DOHH2 (cell line): ENCODE data around the gene SRGAP1.

ENCODE experiments used
- H3F3A ChIP-seq: fragments of 200-600 bp; sonication (generic), shearing (Covaris generic); 2 replicates; pipeline ENCODE4 v1.6.0; 2016; ENCODE audit warnings: antibody characterized with exemption, mild to moderate bottlenecking; ENCODE audit not compliant: control insufficient read depth, insufficient read depth
- H3K27ac ChIP-seq: fragments of 200-600 bp; sonication (generic); 2 replicates; pipeline ENCODE4 v1.5.1; 2014; ENCODE audit warnings: low read depth, mild to moderate bottlenecking, low read length, moderate library complexity
- H3K27me3 ChIP-seq: fragments of 200-600 bp; sonication (generic); 2 replicates; pipeline ENCODE4 v1.6.1; 2014; ENCODE audit warnings: mild to moderate bottlenecking, low read length, mixed read lengths; ENCODE audit not compliant: control insufficient read depth
- H3K36me3 ChIP-seq: fragments of 200-600 bp; sonication (generic); 2 replicates; pipeline ENCODE4 v1.6.1; 2014; ENCODE audit warnings: mild to moderate bottlenecking, low read length, moderate library complexity, mixed read lengths; ENCODE audit not compliant: control insufficient read depth
- H3K4me1 ChIP-seq: fragments of 200-600 bp; sonication (generic); 2 replicates; pipeline ENCODE4 v1.6.1; 2014; ENCODE audit warnings: mild to moderate bottlenecking, low read length, mixed read lengths; ENCODE audit not compliant: control insufficient read depth
- H3K4me2 ChIP-seq: fragments of 200-600 bp; sonication (generic); 2 replicates; pipeline ENCODE4 v1.6.0; 2014; ENCODE audit warnings: mild to moderate bottlenecking, low read length, moderate library complexity
- H3K4me3 ChIP-seq: fragments of 200-600 bp; sonication (generic); 2 replicates; pipeline ENCODE4 v1.5.1; 2014; ENCODE audit warnings: mild to moderate bottlenecking, low read length, mixed read lengths
- H3K79me2 ChIP-seq: fragments of 200-600 bp; sonication (generic); 2 replicates; pipeline ENCODE4 v1.6.1; 2014; ENCODE audit warnings: mild to moderate bottlenecking, low read length, mixed read lengths; ENCODE audit not compliant: control insufficient read depth
- H3K9me2 ChIP-seq: fragments of 200-600 bp; sonication (generic); replicated peaks from 2 replicates; pipeline ENCODE4 v1.6.1; 2014; ENCODE audit warnings: mild to moderate bottlenecking, low read length, mixed read lengths; ENCODE audit not compliant: control insufficient read depth
- H3K9me3 ChIP-seq: fragments of 200-600 bp; sonication (generic); 2 replicates; pipeline ENCODE4 v1.6.1; 2014; ENCODE audit warnings: antibody characterized with exemption, low read length, mixed read lengths; ENCODE audit not compliant: control insufficient read depth, insufficient read depth
- H4K20me1 ChIP-seq: fragments of 200-600 bp; sonication (generic); 2 replicates; pipeline ENCODE4 v1.6.0; 2014; ENCODE audit warnings: low read depth, mild to moderate bottlenecking, antibody characterized with exemption, low read length, moderate library complexity; ENCODE audit not compliant: control insufficient read depth, insufficient read depth
- EZH2phosphoT487 ChIP-seq: fragments of 200-600 bp; sonication (generic); IDR thresholded peaks from 2 replicates; pipeline ENCODE4 v1.6.1; 2017; ENCODE audit warnings: borderline replicate concordance, mild to moderate bottlenecking, antibody characterized with exemption, low read length, moderate library complexity, mixed read lengths
- TF ChIP-seq, protein P1 (sequence below): fragments of 200-600 bp; sonication (generic); IDR thresholded peaks from one replicate; pipeline ENCODE4 v1.5.1; 2014; ENCODE audit warnings: antibody characterized with exemption, mild to moderate bottlenecking, low read depth, low read length; ENCODE audit not compliant: poor library complexity, severe bottlenecking

The SRGAP1 gene

DNA sequence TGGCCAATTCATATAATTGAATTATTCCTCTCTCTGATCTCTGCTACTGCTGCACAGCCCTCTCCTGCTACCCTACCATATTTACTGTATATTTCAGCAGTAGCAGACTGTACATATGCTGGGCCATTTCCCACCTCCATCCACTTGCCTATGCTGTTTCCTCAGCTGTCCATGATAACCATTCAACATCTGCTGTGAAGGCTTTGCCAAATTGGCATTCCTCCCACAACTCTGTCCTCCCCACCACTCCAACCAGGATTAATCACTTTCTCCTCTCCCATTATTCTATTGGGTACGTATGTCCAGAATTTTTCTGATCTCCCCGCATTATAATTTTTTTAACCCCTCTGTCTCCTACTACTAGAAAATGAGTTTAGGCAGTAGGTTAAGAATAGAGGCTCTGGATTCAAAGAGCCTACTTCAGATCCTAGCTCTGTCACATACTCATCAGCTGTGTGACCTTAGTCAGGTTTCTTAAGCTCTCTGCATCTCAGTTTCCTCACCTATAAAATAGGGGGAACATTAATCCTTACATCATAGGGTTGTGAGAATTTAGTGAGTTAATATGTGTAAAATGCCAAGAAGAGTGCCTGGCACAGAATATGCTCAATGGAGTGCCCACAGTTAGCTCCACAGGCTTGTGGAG lies 254.3 kb downstream of the SRGAP1 start:
- no peak overlapping the region for H3K27ac ChIP-seq
- H3K4me3 ChIP-seq: no peak overlapping the region
- TF ChIP-seq, protein P1, sequence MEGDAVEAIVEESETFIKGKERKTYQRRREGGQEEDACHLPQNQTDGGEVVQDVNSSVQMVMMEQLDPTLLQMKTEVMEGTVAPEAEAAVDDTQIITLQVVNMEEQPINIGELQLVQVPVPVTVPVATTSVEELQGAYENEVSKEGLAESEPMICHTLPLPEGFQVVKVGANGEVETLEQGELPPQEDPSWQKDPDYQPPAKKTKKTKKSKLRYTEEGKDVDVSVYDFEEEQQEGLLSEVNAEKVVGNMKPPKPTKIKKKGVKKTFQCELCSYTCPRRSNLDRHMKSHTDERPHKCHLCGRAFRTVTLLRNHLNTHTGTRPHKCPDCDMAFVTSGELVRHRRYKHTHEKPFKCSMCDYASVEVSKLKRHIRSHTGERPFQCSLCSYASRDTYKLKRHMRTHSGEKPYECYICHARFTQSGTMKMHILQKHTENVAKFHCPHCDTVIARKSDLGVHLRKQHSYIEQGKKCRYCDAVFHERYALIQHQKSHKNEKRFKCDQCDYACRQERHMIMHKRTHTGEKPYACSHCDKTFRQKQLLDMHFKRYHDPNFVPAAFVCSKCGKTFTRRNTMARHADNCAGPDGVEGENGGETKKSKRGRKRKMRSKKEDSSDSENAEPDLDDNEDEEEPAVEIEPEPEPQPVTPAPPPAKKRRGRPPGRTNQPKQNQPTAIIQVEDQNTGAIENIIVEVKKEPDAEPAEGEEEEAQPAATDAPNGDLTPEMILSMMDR: no peak
- no peaks in the 10 kb centered on the region for H3K9me3 ChIP-seq
- no peaks in the 10 kb centered on the region for H4K20me1 ChIP-seq
- no peaks in the 10 kb centered on the region for H3K79me2 ChIP-seq
- no peaks in the 10 kb centered on the region for H3K36me3 ChIP-seq
- H3K4me2 ChIP-seq: no peak overlapping the region
- H3K27me3 ChIP-seq: no peaks in the 10 kb centered on the region; the same call in 1 of the 2 replicates
- no peaks in the 10 kb centered on the region for H3K9me2 ChIP-seq
- H3F3A ChIP-seq: no peaks in the 10 kb centered on the region
- no peaks in the 10 kb centered on the region for H3K4me1 ChIP-seq

DNA sequence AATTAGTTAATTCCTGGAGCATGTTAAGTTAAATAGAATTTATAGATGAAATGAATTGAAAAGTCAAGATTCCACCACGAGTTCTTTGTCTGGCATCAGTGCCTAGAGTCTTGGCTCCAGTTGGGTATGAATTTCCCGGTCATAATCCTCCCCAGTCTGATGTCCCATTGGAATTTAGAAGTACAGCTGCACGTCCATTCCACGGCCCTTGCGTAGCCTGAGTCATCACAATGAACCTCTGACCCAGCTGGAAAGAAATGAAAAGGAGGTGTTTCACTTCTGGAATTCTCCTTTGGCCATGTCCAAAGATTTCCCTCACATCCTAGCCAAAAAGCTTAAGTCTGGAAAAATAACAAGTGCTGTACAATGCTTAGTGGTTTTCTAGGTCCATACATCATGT lies 254.9 kb downstream of the SRGAP1 start:
- Histone ChIP-seq H3K9me3 (no peaks in the 10 kb centered on the region), H3K4me1 (no peaks in the 10 kb centered on the region), H3K27ac (no peak overlapping the region), H3K4me2 (no peak overlapping the region), H3K9me2 (no peaks in the 10 kb centered on the region), H3K36me3 (no peaks in the 10 kb centered on the region), H3K79me2 (no peaks in the 10 kb centered on the region), H3F3A (no peaks in the 10 kb centered on the region), H3K4me3 (no peak overlapping the region), H4K20me1 (no peaks in the 10 kb centered on the region), H3K27me3 (no peaks in the 10 kb centered on the region; the same call in 1 of the 2 replicates)
- TF ChIP-seq, protein P1: no peak
- no peak for TF ChIP-seq EZH2phosphoT487

DNA sequence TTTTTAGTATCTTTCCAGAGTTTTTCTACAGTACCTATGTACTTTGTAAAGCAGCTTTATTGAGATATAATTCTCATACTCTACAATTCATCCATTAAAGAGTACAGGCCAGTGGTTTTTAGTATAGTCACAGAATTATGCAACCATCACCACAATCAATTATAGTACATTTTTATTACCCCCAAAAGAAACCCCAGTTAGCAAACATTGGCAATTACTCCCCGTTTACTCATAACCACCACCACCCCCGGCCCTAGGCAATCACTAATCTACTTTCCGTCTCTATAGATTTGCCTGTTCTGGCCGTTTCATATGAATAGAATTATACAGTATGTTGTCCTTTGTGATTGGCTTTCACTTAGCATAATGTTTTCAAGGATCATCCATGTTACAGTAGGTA lies 257.8 kb downstream of the SRGAP1 start:
- no peak for TF ChIP-seq EZH2phosphoT487
- TF ChIP-seq, protein P1: no peak
- Histone ChIP-seq H3F3A (no peaks in the 10 kb centered on the region), H3K79me2 (no peaks in the 10 kb centered on the region), H3K27ac (no peak overlapping the region), H3K27me3 (peaks cover 2% of the 10 kb centered on the region; the same call in 1 of the 2 replicates), H3K36me3 (no peaks in the 10 kb centered on the region), H4K20me1 (no peaks in the 10 kb centered on the region), H3K4me2 (no peak overlapping the region), H3K9me2 (no peaks in the 10 kb centered on the region), H3K4me3 (no peak overlapping the region), H3K9me3 (no peaks in the 10 kb centered on the region), H3K4me1 (no peaks in the 10 kb centered on the region)
